ENCODE measurements around the gene PIK3R6.

DNA sequence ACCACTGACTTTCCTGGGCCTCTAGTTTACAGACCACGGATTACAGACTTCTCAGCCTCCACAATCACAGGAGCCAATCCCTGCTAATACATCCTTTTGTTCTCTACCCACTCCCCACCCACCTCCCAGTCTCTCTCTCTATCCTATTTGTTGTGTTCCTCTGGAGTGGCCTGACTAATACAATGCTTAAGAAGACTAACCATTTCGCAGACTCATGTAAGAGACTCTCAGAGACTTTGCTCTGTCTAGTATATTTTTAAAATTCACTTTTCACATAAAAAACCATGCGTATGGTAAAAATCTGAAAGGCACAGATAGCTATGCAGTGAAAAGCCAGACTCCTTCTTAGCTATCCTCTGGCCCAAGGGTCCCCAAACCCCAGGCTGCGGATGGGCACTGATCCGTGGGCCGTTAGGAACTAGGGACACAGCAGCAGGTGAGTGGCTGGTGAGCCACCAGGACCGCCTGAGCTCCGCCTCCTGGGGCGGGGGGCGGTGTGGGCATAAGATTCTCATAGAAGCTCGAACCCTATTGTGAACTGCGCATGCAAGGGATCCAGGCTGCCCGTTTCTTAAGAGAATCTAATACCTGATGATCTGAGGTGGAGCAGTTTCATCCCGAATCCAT, 7.6 kb downstream of the PIK3R6 start:
- TF ChIP-seq POLR2A (IDR thresholded peaks at IDR 0.05) (no peak), CTCF (IDR thresholded peaks at IDR 0.05) (no peak)
